Gastrocnemius medialis (tissue), 4 donors: ENCODE data around the gene SYT7. TPM values are rescaled to one million over a fixed set of nuclear protein-coding genes. Genes with fewer than 3 reads are reported as not detected.

Experiments used
- ATAC-seq, 2 donors: fragments of 150-250 bp; one replicate each; pipeline ENCODE4 v1.9.1; 2016
- DNase-seq, 2 donors: peaks; one replicate each; pipeline ENCODE4 v3.0.0-alpha.2; 2019
- H3K27ac ChIP-seq, 4 donors: fragments of 200-600 bp; sonication (generic); 1 replicate in 1 of 4; 2 replicates in 3 of 4; pipeline ENCODE4 v1.5.1; 2016 to 2018; ENCODE audit warnings: mild to moderate bottlenecking in 2 of 4, moderate library complexity in 1 of 4
- H3K27me3 ChIP-seq, 3 donors: fragments of 200-600 bp; sonication (generic) in 2 of 3; 1 replicate in 1 of 3; 2 replicates in 2 of 3; pipeline versions ENCODE4 v1.5.1 to v1.6.0; 2016 to 2019; ENCODE audit warnings: mild to moderate bottlenecking in 1 of 3, moderate library complexity in 1 of 3
- H3K36me3 ChIP-seq, 2 donors: fragments of 200-600 bp; sonication (generic) in 1 of 2; one replicate each; pipeline ENCODE4 v1.5.1; 2017 to 2018
- H3K4me1 ChIP-seq, 2 donors: fragments of 200-600 bp; sonication (generic) in 1 of 2; one replicate each; pipeline ENCODE4 v1.5.1; 2016 to 2017; ENCODE audit warnings: mild to moderate bottlenecking in 2 of 2
- H3K4me3 ChIP-seq, 4 donors: fragments of 200-600 bp; sonication (generic) in 3 of 4; 1 replicate in 1 of 4; 2 replicates in 3 of 4; pipeline ENCODE4 v1.5.1; 2016 to 2019; ENCODE audit warnings: mild to moderate bottlenecking in 2 of 4
- H3K9me3 ChIP-seq, 3 donors: fragments of 200-600 bp; sonication (generic) in 2 of 3; 1 replicate in 1 of 3; 2 replicates in 2 of 3; pipeline ENCODE4 v1.5.1; 2016 to 2019
- CTCF ChIP-seq, 5 experiments: fragments of 450-650 bp in 3 of 5; fragments of 200-600 bp in 2 of 5; sonication (generic) in 2 of 5; IDR thresholded peaks in 4 of 5; conservative IDR thresholded peaks in 1 of 5; 1 replicate in 4 of 5; 2 replicates in 1 of 5; pipeline ENCODE4 v1.5.1; 2016 to 2019; ENCODE audit warnings: antibody characterized with exemption in 5 of 5, mild to moderate bottlenecking in 3 of 5, moderate library complexity in 3 of 5
- POLR2A ChIP-seq, 2 donors: fragments of 450-650 bp; IDR thresholded peaks; one replicate each; pipeline ENCODE4 v1.6.1; 2017; ENCODE audit warnings: antibody characterized with exemption in 2 of 2, mild to moderate bottlenecking in 2 of 2, moderate library complexity in 2 of 2
- in situ Hi-C, 4 donors: fragments of 200-750 bp; cut with MboI; loops; one replicate each; pipeline versions ENCODE4 v1.15.0 to v1.8.0; 2017; ENCODE audit warnings: low sequenced_read_pairs in 4 of 4
- intact Hi-C: fragments of 100-400 bp; cut with DNase I; formaldehyde crosslinking; loops from one replicate; pipeline ENCODE4 v1.15.1; 2023; ENCODE audit warnings: low total_unique reads
- total RNA-seq, 4 donors: library from RNA; depleted of rRNA; stranded (reverse); fragments of >200 nt; gene quantifications; one replicate each; pipeline versions ENCODE4 v1.1.0 to v1.2.3, GENCODE V29; 2016

The SYT7 gene
- total RNA-seq, 4 donors from 2014 or later, result 0.68 to 4.9 (median 1.4) TPM

- in situ Hi-C loops, result no loop called here
These were observed 78.4 kb downstream of the SYT7 start for GRCh38 chr11:61502522-61502921.

GRCh38 chr11:61499816-61500491 is 80.9 kb downstream of the SYT7 start:
- intact Hi-C loops, result no loop called here
- H3K4me3 ChIP-seq, result no peak overlapping the region
- no peaks in the 10 kb centered on the region for H3K9me3 ChIP-seq
- no peak for DNase-seq
- ATAC-seq, result no peak
- H3K36me3 ChIP-seq, result no peaks in the 10 kb centered on the region
- H3K27me3 ChIP-seq, result peaks cover 0 to 2% (median 0%) of the 10 kb centered on the region in 3 donors
- no peak overlapping the region for H3K27ac ChIP-seq
- TF ChIP-seq CTCF (IDR thresholded peaks at IDR 0.05 in 4 of 5, conservative IDR thresholded peaks at IDR 0.05 in 1 of 5), result no peak
- in situ Hi-C loops, result no loop called here
- H3K4me1 ChIP-seq, result peaks cover 0 to 5% of the 10 kb centered on the region in 2 donors

More at GRCh38 chr11:61502522-61502921, 78.4 kb downstream of the SYT7 start:
- no peak for TF ChIP-seq POLR2A (IDR thresholded peaks at IDR 0.05)
- TF ChIP-seq CTCF (IDR thresholded peaks at IDR 0.05 in 4 of 5, conservative IDR thresholded peaks at IDR 0.05 in 1 of 5), result no peak
- no peaks in the 10 kb centered on the region for H3K36me3 ChIP-seq
- H3K4me1 ChIP-seq, result no peaks in the 10 kb centered on the region
- peaks cover 20 to 24% (median 24%) of the 10 kb centered on the region in 3 donors for H3K27me3 ChIP-seq
- intact Hi-C loops, result no loop called here
- ATAC-seq (no peak), DNase-seq (no peak)
- H3K4me3 ChIP-seq, result no peak overlapping the region
- H3K27ac ChIP-seq, result no peak overlapping the region
- no peaks in the 10 kb centered on the region for H3K9me3 ChIP-seq

- Histone ChIP-seq H3K9me3 (no peaks in the 10 kb centered on the region), H3K4me1 (peaks cover 0 to 5% of the 10 kb centered on the region in 2 donors), H3K27ac (no peak overlapping the region), H3K36me3 (no peaks in the 10 kb centered on the region), H3K27me3 (no peaks in the 10 kb centered on the region), H3K4me3 (no peak overlapping the region)
- TF ChIP-seq CTCF (IDR thresholded peaks at IDR 0.05 in 4 of 5, conservative IDR thresholded peaks at IDR 0.05 in 1 of 5), result no peak
- no peak for TF ChIP-seq POLR2A (IDR thresholded peaks at IDR 0.05)
- DNase-seq (no peak), ATAC-seq (no peak)
- in situ Hi-C loops, result no loop called here
- intact Hi-C loops, result no loop called here
These were observed 82.0 kb downstream of the SYT7 start for GRCh38 chr11:61498767-61499341.

- ATAC-seq, result no peak
- intact Hi-C loops, result no loop called here
- DNase-seq, result no peak
- in situ Hi-C loops, result no loop called here
- H3K4me3 ChIP-seq, result no peak overlapping the region
- H3K36me3 ChIP-seq, result no peaks in the 10 kb centered on the region
- H3K4me1 ChIP-seq, result peaks cover 0 to 5% of the 10 kb centered on the region in 2 donors
- no peaks in the 10 kb centered on the region for H3K9me3 ChIP-seq
- TF ChIP-seq CTCF (IDR thresholded peaks at IDR 0.05 in 4 of 5, conservative IDR thresholded peaks at IDR 0.05 in 1 of 5) (no peak), POLR2A (IDR thresholded peaks at IDR 0.05) (no peak)
- H3K27me3 ChIP-seq, result no peaks in the 10 kb centered on the region
- no peak overlapping the region for H3K27ac ChIP-seq
These were observed 83.0 kb downstream of the SYT7 start for GRCh38 chr11:61497876-61498275.
